H9 (cell line): ENCODE measurements around the gene SETBP1. TPM values are rescaled to one million over a fixed set of nuclear protein-coding genes. Genes with fewer than 3 reads are reported as not detected.

Experiments used
- DNase-seq: peaks from one replicate; pipeline ENCODE4 v3.0.0-alpha.2; 2017
- H2AFZ ChIP-seq: one replicate; pipeline ENCODE4 v1.6.1; 2013; ENCODE audit warnings: mild to moderate bottlenecking, low read length, control low read depth, moderate library complexity
- H2AK5ac ChIP-seq: 2 replicates; pipeline ENCODE4 v1.6.1; 2013; ENCODE audit warnings: low read length, control low read depth, mixed read lengths; ENCODE audit not compliant: insufficient read length
- H2BK120ac ChIP-seq: one replicate; pipeline ENCODE4 v1.6.1; 2013; ENCODE audit warnings: low read depth, mild to moderate bottlenecking, low read length, control low read depth, inconsistent platforms; ENCODE audit not compliant: poor library complexity, severe bottlenecking
- H2BK12ac ChIP-seq: 2 replicates; pipeline ENCODE4 v1.6.1; 2013; ENCODE audit warnings: low read length, control low read depth, mixed read lengths, low read depth; ENCODE audit not compliant: insufficient read length
- H2BK15ac ChIP-seq: 2 replicates; pipeline ENCODE4 v1.6.1; 2013; ENCODE audit warnings: low read depth, low read length, control low read depth
- H2BK20ac ChIP-seq: one replicate; pipeline ENCODE4 v1.6.1; 2013; ENCODE audit warnings: low read depth, mild to moderate bottlenecking, low read length, control low read depth, inconsistent platforms; ENCODE audit not compliant: poor library complexity, severe bottlenecking
- H2BK5ac ChIP-seq: 2 replicates; pipeline ENCODE4 v1.6.1; 2013; ENCODE audit warnings: low read length, control low read depth, mixed read lengths; ENCODE audit not compliant: insufficient read length
- H3K14ac ChIP-seq: 2 replicates; pipeline ENCODE4 v1.6.1; 2013; ENCODE audit warnings: low read length, control low read depth; ENCODE audit not compliant: insufficient read depth
- H3K18ac ChIP-seq: 2 replicates; pipeline ENCODE4 v1.6.1; 2013; ENCODE audit warnings: low read depth, mild to moderate bottlenecking, mixed read lengths, low read length, control low read depth; ENCODE audit not compliant: insufficient read length
- H3K23ac ChIP-seq: 2 replicates; pipeline ENCODE4 v1.6.1; 2013; ENCODE audit warnings: low read length, control low read depth, mixed read lengths, low read depth; ENCODE audit not compliant: insufficient read length
- H3K23me2 ChIP-seq: 2 replicates; pipeline ENCODE4 v1.6.1; 2013; ENCODE audit warnings: low read depth, mild to moderate bottlenecking, mixed read lengths, low read length, control low read depth; ENCODE audit not compliant: insufficient read length, poor library complexity, severe bottlenecking
- H3K27ac ChIP-seq: 2 replicates; pipeline ENCODE4 v1.5.1; 2013; ENCODE audit warnings: low read length, control low read depth, mixed read lengths, low read depth; ENCODE audit not compliant: insufficient read length
- H3K27me3 ChIP-seq: 2 replicates; pipeline ENCODE4 v1.6.1; 2013; ENCODE audit warnings: low read length, control low read depth, inconsistent platforms; ENCODE audit not compliant: insufficient read depth
- H3K4ac ChIP-seq: 2 replicates; pipeline ENCODE4 v1.6.1; 2013; ENCODE audit warnings: low read depth, mild to moderate bottlenecking, control low read depth, inconsistent platforms, low read length, moderate library complexity
- H3K4me1 ChIP-seq: 2 replicates; pipeline ENCODE4 v1.6.1; 2013; ENCODE audit warnings: low read length, control low read depth, inconsistent platforms; ENCODE audit not compliant: insufficient read depth
- H3K4me2 ChIP-seq: 2 replicates; pipeline ENCODE4 v1.6.1; 2013; ENCODE audit warnings: low read length, control low read depth, mixed read lengths; ENCODE audit not compliant: insufficient read length, insufficient read depth
- H3K56ac ChIP-seq: 2 replicates; pipeline ENCODE4 v1.6.1; 2013; ENCODE audit warnings: low read depth, mild to moderate bottlenecking, mixed read lengths, low read length, control low read depth; ENCODE audit not compliant: insufficient read length
- H3K79me1 ChIP-seq: 2 replicates; pipeline ENCODE4 v1.6.1; 2013; ENCODE audit warnings: low read depth, mild to moderate bottlenecking, moderate library complexity, low read length, control low read depth, inconsistent platforms; ENCODE audit not compliant: insufficient read depth, poor library complexity, severe bottlenecking
- H3K79me2 ChIP-seq: 2 replicates; pipeline ENCODE4 v1.6.1; 2013; ENCODE audit warnings: low read length, control low read depth, inconsistent platforms; ENCODE audit not compliant: insufficient read depth
- H3K9ac ChIP-seq: 2 replicates; pipeline ENCODE4 v1.6.1; 2013; ENCODE audit warnings: low read length, control low read depth, mixed read lengths; ENCODE audit not compliant: insufficient read length; ENCODE audit errors: extremely low read depth
- H3K9me3 ChIP-seq: one replicate; pipeline ENCODE4 v1.6.1; 2013; ENCODE audit warnings: low read depth, low read length, inconsistent platforms; ENCODE audit not compliant: control insufficient read depth
- H3T11ph ChIP-seq: one replicate; pipeline ENCODE4 v1.6.1; 2013; ENCODE audit warnings: mild to moderate bottlenecking, low read length, control low read depth, inconsistent platforms
- H4K20me1 ChIP-seq: one replicate; pipeline ENCODE4 v1.6.1; 2013; ENCODE audit not compliant: control insufficient read depth, insufficient read length, insufficient read depth
- H4K5ac ChIP-seq: 2 replicates; pipeline ENCODE4 v1.6.1; 2013; ENCODE audit warnings: low read depth, mild to moderate bottlenecking, mixed read lengths, low read length, control low read depth; ENCODE audit not compliant: insufficient read length
- H4K8ac ChIP-seq: replicated peaks from 2 replicates; pipeline ENCODE4 v1.6.1; 2013; ENCODE audit warnings: low read length, control low read depth, mixed read lengths, low read depth; ENCODE audit not compliant: insufficient read length
- H4K91ac ChIP-seq: 2 replicates; pipeline ENCODE4 v1.6.1; 2013; ENCODE audit warnings: low read depth, mild to moderate bottlenecking, moderate library complexity, mixed read lengths, low read length, control low read depth; ENCODE audit not compliant: insufficient read length
- H3K27ac Mint-ChIP-seq, 3 experiments: 2 replicates in 2 of 3; 3 replicates in 1 of 3; pipeline ENCODE4 v1.8.0; 2020 to 2021; ENCODE audit warnings: mixed read lengths in 3 of 3, mild to moderate bottlenecking in 1 of 3, moderate library complexity in 1 of 3
- H3K27me3 Mint-ChIP-seq: 2 replicates; pipeline ENCODE4 v1.8.0; 2021; ENCODE audit warnings: low read depth, mild to moderate bottlenecking, moderate library complexity, mixed read lengths
- H3K36me3 Mint-ChIP-seq, 3 experiments: 2 replicates in 2 of 3; 3 replicates in 1 of 3; pipeline ENCODE4 v1.8.0; 2020 to 2021; ENCODE audit warnings: low read depth in 3 of 3, mixed read lengths in 3 of 3; ENCODE audit not compliant: insufficient read depth in 1 of 3
- H3K4me1 Mint-ChIP-seq, 2 experiments: 2 replicates each; pipeline ENCODE4 v1.8.0; 2020; ENCODE audit warnings: mixed read lengths in 2 of 2
- H3K4me3 Mint-ChIP-seq, 2 experiments: 2 replicates in 1 of 2; 3 replicates in 1 of 2; pipeline ENCODE4 v1.8.0; 2020 to 2021; ENCODE audit warnings: mild to moderate bottlenecking in 2 of 2, mixed read lengths in 2 of 2, moderate library complexity in 1 of 2
- H3K9me3 Mint-ChIP-seq, 2 experiments: 2 replicates in 1 of 2; 3 replicates in 1 of 2; pipeline ENCODE4 v1.8.0; 2020; ENCODE audit warnings: mild to moderate bottlenecking in 2 of 2, mixed read lengths in 2 of 2, moderate library complexity in 1 of 2
- WGBS: extraction: QIAGEN DNeasy Blood & Tissue Kit; methylation state at CpG from one replicate; pipeline ENCODE4 v1.1.7; 2013; ENCODE audit warnings: missing lambda C conversion rate, low lambda C conversion rate, mixed read lengths; ENCODE audit not compliant: insufficient read length; ENCODE audit errors: extremely low coverage; 5-methylcytosine and 5-hydroxymethylcytosine counted together
- total RNA-seq: library from RNA; stranded (reverse); gene quantifications from 2 replicates; pipeline ENCODE4 v1.2.1, GENCODE V29; 2021
- TF ChIP-seq, protein P1 (sequence below): fragments of 200-600 bp; sonication (generic); conservative IDR thresholded peaks from 3 replicates; pipeline ENCODE4 v1.8.0; 2021; ENCODE audit warnings: antibody characterized with exemption, mild to moderate bottlenecking

The SETBP1 gene
- total RNA-seq, 1 experiment from 2014 or later = 4.6 TPM

DNA sequence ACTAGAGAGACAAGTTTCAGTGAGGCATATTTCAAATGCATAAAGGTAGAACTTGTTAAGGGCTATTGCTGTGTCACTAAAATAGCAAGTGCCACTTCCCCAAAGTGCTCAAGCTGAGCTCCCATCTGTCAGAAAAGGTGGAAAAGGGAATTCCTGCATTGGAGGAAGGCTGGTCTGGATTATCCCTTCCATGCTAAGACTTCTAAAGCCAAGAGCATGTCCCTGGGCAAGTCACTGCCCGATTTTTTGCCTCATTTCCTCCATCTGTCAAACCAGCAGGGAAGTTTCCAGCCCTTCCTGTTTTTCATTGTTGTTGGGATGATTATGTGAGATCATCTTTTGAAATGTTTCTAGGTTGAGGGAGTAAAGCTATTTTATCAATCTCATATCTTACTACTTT is 175.5 kb downstream of the SETBP1 start:
- no peak overlapping the region for H2BK15ac ChIP-seq
- Mint-ChIP-seq H3K4me1 (peaks cover 0 to 2% of the 10 kb centered on the region in 2 experiments; a peak in 2 of 4 replicates), H3K27ac (no peak overlapping the region), H3K4me3 (no peak overlapping the region), H3K27me3 (no peaks in the 10 kb centered on the region), H3K9me3 (no peaks in the 10 kb centered on the region; a peak in 1 of 5 replicates), H3K36me3 (peaks cover 0 to 4% (median 0%) of the 10 kb centered on the region in 3 experiments; a peak in 1 of 7 replicates)
- no peak overlapping the region for H3K14ac ChIP-seq
- no peak overlapping the region for H3K23ac ChIP-seq
- H4K20me1 ChIP-seq = no peaks in the 10 kb centered on the region
- no peak overlapping the region for H2AK5ac ChIP-seq
- no CpG with 5 or more reads among the region's 1 CpG for WGBS
- H3K27ac ChIP-seq = no peak overlapping the region
- H3K79me2 ChIP-seq = no peaks in the 10 kb centered on the region
- no peak overlapping the region for H2BK5ac ChIP-seq
- TF ChIP-seq, protein P1, sequence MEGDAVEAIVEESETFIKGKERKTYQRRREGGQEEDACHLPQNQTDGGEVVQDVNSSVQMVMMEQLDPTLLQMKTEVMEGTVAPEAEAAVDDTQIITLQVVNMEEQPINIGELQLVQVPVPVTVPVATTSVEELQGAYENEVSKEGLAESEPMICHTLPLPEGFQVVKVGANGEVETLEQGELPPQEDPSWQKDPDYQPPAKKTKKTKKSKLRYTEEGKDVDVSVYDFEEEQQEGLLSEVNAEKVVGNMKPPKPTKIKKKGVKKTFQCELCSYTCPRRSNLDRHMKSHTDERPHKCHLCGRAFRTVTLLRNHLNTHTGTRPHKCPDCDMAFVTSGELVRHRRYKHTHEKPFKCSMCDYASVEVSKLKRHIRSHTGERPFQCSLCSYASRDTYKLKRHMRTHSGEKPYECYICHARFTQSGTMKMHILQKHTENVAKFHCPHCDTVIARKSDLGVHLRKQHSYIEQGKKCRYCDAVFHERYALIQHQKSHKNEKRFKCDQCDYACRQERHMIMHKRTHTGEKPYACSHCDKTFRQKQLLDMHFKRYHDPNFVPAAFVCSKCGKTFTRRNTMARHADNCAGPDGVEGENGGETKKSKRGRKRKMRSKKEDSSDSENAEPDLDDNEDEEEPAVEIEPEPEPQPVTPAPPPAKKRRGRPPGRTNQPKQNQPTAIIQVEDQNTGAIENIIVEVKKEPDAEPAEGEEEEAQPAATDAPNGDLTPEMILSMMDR = no peak
- H4K91ac ChIP-seq = no peak overlapping the region
- no peak overlapping the region for H2BK20ac ChIP-seq
- H3K18ac ChIP-seq = no peak overlapping the region
- H2BK120ac ChIP-seq = no peak overlapping the region
- no peaks in the 10 kb centered on the region for H3K27me3 ChIP-seq
- no peak for DNase-seq
- H2BK12ac ChIP-seq = no peak overlapping the region
- H3K4me1 ChIP-seq = no peaks in the 10 kb centered on the region
- no peaks in the 10 kb centered on the region for H3K9me3 ChIP-seq
- H3T11ph ChIP-seq = no peak overlapping the region
- H4K8ac ChIP-seq = no peak overlapping the region
- no peak overlapping the region for H3K9ac ChIP-seq
- H4K5ac ChIP-seq = no peak overlapping the region
- no peak overlapping the region for H2AFZ ChIP-seq
- H3K4ac ChIP-seq = no peak overlapping the region
- no peaks in the 10 kb centered on the region for H3K23me2 ChIP-seq
- H3K4me2 ChIP-seq = no peak overlapping the region
- H3K79me1 ChIP-seq = no peaks in the 10 kb centered on the region
- no peak overlapping the region for H3K56ac ChIP-seq
